Hepatocyte (in vitro differentiated cells): ENCODE results near the gene LMX1B. TPM values are rescaled to one million over a fixed set of nuclear protein-coding genes. Genes with fewer than 3 reads are reported as not detected.

Source experiments
- DNase-seq: peaks from one replicate; pipeline ENCODE4 v3.0.0-alpha.2; 2016; ENCODE audit warnings: low spot score
- H2AFZ ChIP-seq: fragments of 200-600 bp; sonication (generic); 2 replicates; pipeline ENCODE4 v1.6.0; 2016; ENCODE audit warnings: antibody characterized with exemption, mild to moderate bottlenecking
- H3K27ac ChIP-seq: fragments of 200-600 bp; sonication (generic); 2 replicates; pipeline ENCODE4 v1.5.1; 2016; ENCODE audit warnings: mild to moderate bottlenecking
- H3K27me3 ChIP-seq: fragments of 200-600 bp; sonication (generic); 2 replicates; pipeline ENCODE4 v1.6.1; 2016
- H3K36me3 ChIP-seq: fragments of 200-600 bp; sonication (generic); replicated peaks from 2 replicates; pipeline ENCODE4 v1.5.1; 2016; ENCODE audit warnings: low read depth; ENCODE audit not compliant: insufficient read depth
- H3K4me1 ChIP-seq: fragments of 200-600 bp; sonication (generic); 2 replicates; pipeline ENCODE4 v1.5.1; 2016; ENCODE audit warnings: mild to moderate bottlenecking, moderate library complexity; ENCODE audit not compliant: insufficient read depth
- H3K4me2 ChIP-seq: fragments of 200-600 bp; sonication (generic); 2 replicates; pipeline ENCODE4 v1.6.0; 2016
- H3K4me3 ChIP-seq: fragments of 200-600 bp; sonication (generic); 2 replicates; pipeline ENCODE4 v1.5.1; 2016; ENCODE audit warnings: mild to moderate bottlenecking
- H3K79me2 ChIP-seq: fragments of 200-600 bp; sonication (generic); 2 replicates; pipeline ENCODE4 v1.6.0; 2017; ENCODE audit warnings: mild to moderate bottlenecking
- H3K9me2 ChIP-seq: fragments of 200-600 bp; sonication (generic); replicated peaks from 2 replicates; pipeline ENCODE4 v1.6.0; 2017; ENCODE audit warnings: mild to moderate bottlenecking; ENCODE audit not compliant: insufficient read depth
- H3K9me3 ChIP-seq: fragments of 200-600 bp; sonication (generic); 2 replicates; pipeline ENCODE4 v1.5.1; 2016; ENCODE audit warnings: low read depth, mild to moderate bottlenecking
- H4K20me1 ChIP-seq: fragments of 200-600 bp; sonication (generic); 2 replicates; pipeline ENCODE4 v1.6.0; 2016; ENCODE audit warnings: mild to moderate bottlenecking; ENCODE audit not compliant: insufficient read depth, poor library complexity, severe bottlenecking
- CTCF ChIP-seq: fragments of 200-600 bp; sonication (generic); IDR thresholded peaks from 2 replicates; pipeline ENCODE4 v1.5.1; 2016; ENCODE audit warnings: antibody characterized with exemption, mild to moderate bottlenecking; ENCODE audit not compliant: poor library complexity
- EZH2 ChIP-seq: fragments of 200-600 bp; sonication (generic); IDR thresholded peaks from 2 replicates; pipeline ENCODE4 v1.6.1; 2016; ENCODE audit warnings: antibody characterized with exemption, mild to moderate bottlenecking, borderline replicate concordance
- EZH2phosphoT487 ChIP-seq: fragments of 200-600 bp; sonication (generic); IDR thresholded peaks from one replicate; pipeline ENCODE4 v1.6.1; 2018; ENCODE audit warnings: antibody characterized with exemption, mild to moderate bottlenecking, low read depth, moderate library complexity; ENCODE audit not compliant: unreplicated experiment, severe bottlenecking
- WGBS: methylation state at CpG from one replicate; pipeline ENCODE4 v1.1.6; 2016; ENCODE audit warnings: low lambda C conversion rate; ENCODE audit errors: missing lambda C conversion rate; 5-methylcytosine and 5-hydroxymethylcytosine counted together
- polyA plus RNA-seq: library from polyadenylated mRNA; unstranded; fragments of >200 nt; fragmentation: Nextera tagmentation; extraction: Ambion mirVana; gene quantifications from 2 replicates; pipeline ENCODE4 v1.2.1, GENCODE V29; 2016
- total RNA-seq: library from RNA; depleted of rRNA; stranded (reverse); fragments of >200 nt; gene quantifications from 2 replicates; pipeline ENCODE4 v1.2.3, GENCODE V29; 2014

LMX1B gene
- total and polyA plus RNA-seq, 2 experiments from 2014 or later: 0.16 TPM; not detected in 1

- Histone ChIP-seq H4K20me1 (no peaks in the 10 kb centered on the region), H3K36me3 (no peaks in the 10 kb centered on the region), H3K4me2 (peak overlapping the region; percentile 49), H3K27me3 (peaks cover 89% of the 10 kb centered on the region), H3K9me2 (no peaks in the 10 kb centered on the region), H2AFZ (no peak overlapping the region), H3K79me2 (no peaks in the 10 kb centered on the region), H3K4me3 (no peak overlapping the region), H3K27ac (no peak overlapping the region), H3K4me1 (no peaks in the 10 kb centered on the region), H3K9me3 (no peaks in the 10 kb centered on the region)
- no peak for TF ChIP-seq EZH2phosphoT487
- no peak for TF ChIP-seq CTCF
- TF ChIP-seq EZH2: peak; percentile 17
- no peak for DNase-seq
- WGBS: 30% methylated on average over 11 of the region's 11 CpGs
These were observed 63.7 kb downstream of the LMX1B start for GRCh38 chr9:126677188-126678084.

GRCh38 chr9:126678989-126679388 lies 65.3 kb downstream of the LMX1B start:
- Histone ChIP-seq H3K9me3 (no peaks in the 10 kb centered on the region), H3K36me3 (no peaks in the 10 kb centered on the region), H3K9me2 (no peaks in the 10 kb centered on the region), H3K27me3 (peaks cover 89% of the 10 kb centered on the region), H3K4me1 (no peaks in the 10 kb centered on the region), H4K20me1 (no peaks in the 10 kb centered on the region), H3K27ac (no peak overlapping the region), H3K4me3 (no peak overlapping the region), H3K4me2 (no peak overlapping the region), H2AFZ (no peak overlapping the region), H3K79me2 (no peaks in the 10 kb centered on the region)
- WGBS: 88% methylated on average over 4 of the region's 4 CpGs
- TF ChIP-seq EZH2: no peak
- TF ChIP-seq CTCF: no peak
- no peak for TF ChIP-seq EZH2phosphoT487
- DNase-seq: no peak

GRCh38 chr9:126681336-126681735 lies 67.6 kb downstream of the LMX1B start:
- DNase-seq: no peak

More at GRCh38 chr9:126681336-126681735, 67.6 kb downstream of the LMX1B start:
- no peaks in the 10 kb centered on the region for H3K79me2 ChIP-seq
- H3K9me2 ChIP-seq: no peaks in the 10 kb centered on the region
- no peak for TF ChIP-seq CTCF
- no peak for TF ChIP-seq EZH2
- no peak for TF ChIP-seq EZH2phosphoT487
- no peak overlapping the region for H3K27ac ChIP-seq
- 57% methylated on average over 7 of the region's 7 CpGs for WGBS
- no peaks in the 10 kb centered on the region for H3K9me3 ChIP-seq
- H3K36me3 ChIP-seq: no peaks in the 10 kb centered on the region
- H3K4me2 ChIP-seq: no peak overlapping the region
- H2AFZ ChIP-seq: no peak overlapping the region
- H3K4me1 ChIP-seq: no peaks in the 10 kb centered on the region
- H4K20me1 ChIP-seq: no peaks in the 10 kb centered on the region
- H3K27me3 ChIP-seq: peaks cover 92% of the 10 kb centered on the region
- no peak overlapping the region for H3K4me3 ChIP-seq
